Measurements from ENCODE around the gene IPCEF1.

Gene IPCEF1

DNA sequence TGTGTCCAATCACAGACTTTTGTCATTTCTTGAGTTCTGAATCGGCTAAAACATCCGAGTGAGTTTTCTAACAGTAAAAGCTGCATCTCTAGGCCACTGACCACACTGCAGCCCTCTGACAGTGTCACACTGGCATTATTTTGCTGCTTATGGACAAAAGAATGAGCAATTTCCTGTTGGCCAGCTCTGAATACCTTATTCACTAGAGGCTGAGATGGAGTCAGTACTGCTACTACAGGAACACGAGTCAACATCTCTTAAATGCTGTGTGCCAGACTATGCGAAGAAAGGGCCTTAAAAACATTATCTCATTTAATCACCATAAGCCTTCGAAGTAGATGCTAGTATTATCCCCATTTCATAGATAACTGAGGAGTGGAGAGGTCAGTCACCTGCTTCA is 42.5 kb upstream of the IPCEF1 start:
- no peaks in the 10 kb centered on the region for H3K36me3 ChIP-seq
- TF ChIP-seq, protein P1, sequence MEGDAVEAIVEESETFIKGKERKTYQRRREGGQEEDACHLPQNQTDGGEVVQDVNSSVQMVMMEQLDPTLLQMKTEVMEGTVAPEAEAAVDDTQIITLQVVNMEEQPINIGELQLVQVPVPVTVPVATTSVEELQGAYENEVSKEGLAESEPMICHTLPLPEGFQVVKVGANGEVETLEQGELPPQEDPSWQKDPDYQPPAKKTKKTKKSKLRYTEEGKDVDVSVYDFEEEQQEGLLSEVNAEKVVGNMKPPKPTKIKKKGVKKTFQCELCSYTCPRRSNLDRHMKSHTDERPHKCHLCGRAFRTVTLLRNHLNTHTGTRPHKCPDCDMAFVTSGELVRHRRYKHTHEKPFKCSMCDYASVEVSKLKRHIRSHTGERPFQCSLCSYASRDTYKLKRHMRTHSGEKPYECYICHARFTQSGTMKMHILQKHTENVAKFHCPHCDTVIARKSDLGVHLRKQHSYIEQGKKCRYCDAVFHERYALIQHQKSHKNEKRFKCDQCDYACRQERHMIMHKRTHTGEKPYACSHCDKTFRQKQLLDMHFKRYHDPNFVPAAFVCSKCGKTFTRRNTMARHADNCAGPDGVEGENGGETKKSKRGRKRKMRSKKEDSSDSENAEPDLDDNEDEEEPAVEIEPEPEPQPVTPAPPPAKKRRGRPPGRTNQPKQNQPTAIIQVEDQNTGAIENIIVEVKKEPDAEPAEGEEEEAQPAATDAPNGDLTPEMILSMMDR (IDR thresholded peaks at IDR 0.05; ENCODE audit: low read depth, low read length) = no peak
- H3K4me3 ChIP-seq (ENCODE audit: low read depth, low read length) = no peak overlapping the region
- H3K27ac ChIP-seq = no peak overlapping the region
- no peak for DNase-seq
- no peaks in the 10 kb centered on the region for H3K9me3 ChIP-seq (ENCODE audit: severe bottlenecking)
- no peaks in the 10 kb centered on the region for H3K27me3 ChIP-seq (ENCODE audit: insufficient read depth, low read depth, severe bottlenecking)

DNA sequence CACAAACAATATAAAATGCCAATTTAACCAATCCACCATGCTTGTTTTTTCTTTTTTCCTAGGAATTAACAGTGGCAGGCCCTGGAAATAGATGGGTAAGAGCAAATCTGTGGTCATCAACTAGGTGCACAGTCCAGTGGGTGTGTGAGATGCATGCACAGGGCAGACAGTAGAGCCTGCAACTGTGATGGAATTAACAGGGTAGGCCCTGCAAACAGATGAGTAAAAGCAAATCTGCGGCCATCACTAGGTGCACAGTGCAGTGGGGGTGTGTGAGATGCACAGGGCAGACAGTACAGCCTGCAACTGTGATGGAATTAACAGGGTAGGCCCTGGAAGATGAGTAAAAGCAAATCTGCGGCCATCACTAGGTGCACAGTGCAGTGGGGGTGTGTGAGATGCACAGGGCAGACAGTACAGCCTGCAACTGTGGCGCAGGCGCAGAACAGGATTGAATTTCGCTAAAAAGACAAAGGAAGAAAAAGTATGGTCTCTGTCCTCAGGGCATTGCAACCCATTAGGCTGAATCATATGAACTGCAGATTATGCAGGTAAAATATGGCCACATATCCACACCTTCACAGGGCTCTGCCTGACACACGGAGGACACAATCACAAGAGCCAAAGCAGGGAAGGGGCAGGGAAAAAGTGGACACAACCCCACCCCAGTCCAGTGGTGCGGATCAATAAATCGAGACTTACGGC is 41.0 kb upstream of the IPCEF1 start:
- TF ChIP-seq, protein P1 (IDR thresholded peaks at IDR 0.05; ENCODE audit: low read depth, low read length) = no peak
- Histone ChIP-seq H3K9me3 (ENCODE audit: severe bottlenecking) (no peaks in the 10 kb centered on the region), H3K4me3 (ENCODE audit: low read depth, low read length) (no peak overlapping the region), H3K27me3 (ENCODE audit: insufficient read depth, low read depth, severe bottlenecking) (no peaks in the 10 kb centered on the region), H3K36me3 (no peaks in the 10 kb centered on the region), H3K27ac (no peak overlapping the region)
- DNase-seq = no peak

DNA sequence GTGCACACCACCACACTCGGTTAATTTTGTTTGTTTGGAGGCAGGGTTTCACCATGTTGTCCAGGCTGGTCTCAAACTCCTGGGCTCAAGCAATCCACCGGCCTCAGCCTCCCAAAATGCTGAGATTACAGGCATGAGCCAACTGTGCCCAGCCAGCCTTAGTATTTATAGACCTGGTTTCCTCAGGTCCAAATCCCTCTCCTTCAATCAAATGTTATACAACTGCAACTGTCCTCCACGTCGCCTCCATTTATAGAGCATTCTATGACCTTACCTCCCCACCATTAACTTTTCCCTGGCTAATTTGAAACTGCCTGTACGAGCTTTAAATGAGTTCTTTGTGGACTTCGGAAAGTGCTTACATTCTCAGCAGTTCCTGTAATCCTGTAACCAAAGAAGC is 39.3 kb upstream of the IPCEF1 start:
- Histone ChIP-seq H3K27ac (no peak overlapping the region), H3K9me3 (ENCODE audit: severe bottlenecking) (no peaks in the 10 kb centered on the region), H3K36me3 (no peaks in the 10 kb centered on the region), H3K4me3 (ENCODE audit: low read depth, low read length) (no peak overlapping the region), H3K27me3 (ENCODE audit: insufficient read depth, low read depth, severe bottlenecking) (no peaks in the 10 kb centered on the region)
- TF ChIP-seq, protein P1 (IDR thresholded peaks at IDR 0.05; ENCODE audit: low read depth, low read length) = no peak
- no peak for DNase-seq

DNA sequence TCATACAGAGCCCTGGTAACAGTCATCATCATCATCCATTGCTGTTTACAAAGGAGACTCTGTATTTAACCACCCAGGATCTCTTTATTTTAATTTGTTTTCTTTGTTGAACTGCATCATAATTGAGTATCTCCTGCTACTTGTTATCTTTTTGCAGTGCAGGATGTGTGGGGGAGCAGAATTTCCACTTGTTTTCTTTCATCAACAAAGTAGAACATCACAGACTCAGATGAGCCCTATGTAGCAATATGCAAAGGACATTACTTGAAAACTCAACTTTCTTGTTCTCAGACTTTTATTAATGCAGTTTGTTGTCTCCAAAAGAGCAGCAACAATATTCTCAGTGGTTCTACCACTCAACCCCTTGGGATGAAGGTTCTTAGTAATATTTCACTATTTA is 38.7 kb upstream of the IPCEF1 start:
- Histone ChIP-seq H3K36me3 (no peaks in the 10 kb centered on the region), H3K4me3 (ENCODE audit: low read depth, low read length) (no peak overlapping the region), H3K27ac (no peak overlapping the region), H3K9me3 (ENCODE audit: severe bottlenecking) (no peaks in the 10 kb centered on the region), H3K27me3 (ENCODE audit: insufficient read depth, low read depth, severe bottlenecking) (no peaks in the 10 kb centered on the region)
- no peak for DNase-seq
- TF ChIP-seq, protein P1 (IDR thresholded peaks at IDR 0.05; ENCODE audit: low read depth, low read length) = no peak

DNA sequence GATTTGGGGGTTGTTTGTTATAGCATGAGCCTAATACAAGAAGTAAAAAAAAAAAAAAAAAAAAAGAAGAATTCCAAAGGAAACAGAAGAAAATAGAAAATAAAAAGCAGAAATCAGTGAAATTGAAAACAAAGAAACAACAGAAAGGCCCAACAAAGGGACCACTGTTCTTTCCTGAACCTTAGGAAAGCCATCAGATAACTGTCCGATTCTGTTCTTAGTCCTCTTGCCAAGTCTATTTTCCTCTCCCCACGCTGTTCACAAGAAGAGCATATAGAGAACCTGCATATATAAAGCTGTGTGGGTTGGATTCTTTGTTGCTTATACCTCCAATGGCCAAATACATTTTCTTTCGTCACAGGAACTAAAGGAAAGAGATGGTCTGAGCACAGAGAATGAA is 38.0 kb upstream of the IPCEF1 start:
- Histone ChIP-seq H3K4me3 (ENCODE audit: low read depth, low read length) (no peak overlapping the region), H3K27ac (no peak overlapping the region), H3K9me3 (ENCODE audit: severe bottlenecking) (no peaks in the 10 kb centered on the region), H3K27me3 (ENCODE audit: insufficient read depth, low read depth, severe bottlenecking) (no peaks in the 10 kb centered on the region), H3K36me3 (no peaks in the 10 kb centered on the region)
- no peak for DNase-seq
- TF ChIP-seq, protein P1 (IDR thresholded peaks at IDR 0.05; ENCODE audit: low read depth, low read length) = no peak

DNA sequence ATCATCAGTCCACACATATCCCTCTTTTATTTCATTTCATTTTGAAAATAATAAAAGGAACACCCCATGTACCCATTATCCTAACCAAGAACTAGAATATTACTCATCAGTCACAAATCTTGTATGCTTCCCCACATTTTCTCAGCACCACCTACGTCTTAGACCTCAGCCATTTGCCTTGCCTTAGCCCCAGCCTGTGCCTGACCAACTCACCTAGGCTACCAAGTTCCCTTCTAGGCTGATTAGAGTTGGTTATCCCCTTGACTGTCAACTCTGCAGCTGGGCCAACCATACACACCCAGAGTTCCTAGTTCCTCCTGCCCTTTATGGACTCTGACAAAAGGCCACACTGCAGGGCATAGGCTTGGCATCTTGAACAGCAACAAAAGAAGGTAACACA is 33.4 kb upstream of the IPCEF1 start:
- no peaks in the 10 kb centered on the region for H3K9me3 ChIP-seq (ENCODE audit: severe bottlenecking)
- H3K36me3 ChIP-seq = no peaks in the 10 kb centered on the region
- H3K27me3 ChIP-seq (ENCODE audit: insufficient read depth, low read depth, severe bottlenecking) = no peaks in the 10 kb centered on the region
- H3K27ac ChIP-seq = no peak overlapping the region
- no peak overlapping the region for H3K4me3 ChIP-seq (ENCODE audit: low read depth, low read length)
- TF ChIP-seq, protein P1 (IDR thresholded peaks at IDR 0.05; ENCODE audit: low read depth, low read length) = no peak
- DNase-seq = no peak
